ENCODE data around the gene IPO4. TPM values are rescaled to one million over a fixed set of nuclear protein-coding genes. Genes with fewer than 3 reads are reported as not detected.
"Not testable (repeated sequence)": the region's sequence is repeated elsewhere in the genome, so short reads cannot be mapped to it uniquely, and the experiment has no call there.

Gene IPO4
- total RNA-seq = 10.5 TPM
- long read RNA-seq, transcript IPO4-201 (30 exons, 3,646 nt) = major isoform, 12 of 16 reads
- long read RNA-seq, partial matches to known transcripts = 0 of 16 reads
- long read RNA-seq, other reads (novel, unspliced or antisense) = 4 of 16 reads

- peak; percentile 96 for ATAC-seq
- intact Hi-C loops (cut with DNase I) = loop anchor here (2.0 to 5.0 kb wide), 3 partner anchors 41 to 109 kb away; partner anchors contain the start of genes DHRS1, NOP9, PSME2 and RNF31
- DNase-seq (ENCODE audit: missing footprints) = peak; percentile 95
Observed at GRCh38 chr14:24188251-24189058, at the start of gene IPO4. Gene IPO4 (minus strand): TSS chr14:24188816. CDS start chr14:24188787, 29 bp downstream.

GRCh38 chr14:24238123-24238522 lies 49.5 kb upstream of the IPO4 start:
- no peak for ATAC-seq
- no peak for DNase-seq (ENCODE audit: missing footprints)
- intact Hi-C loops (cut with DNase I) = loop anchor here (2.0 kb wide), 1 partner anchor 49 kb away; the partner anchor contains the start of gene IPO4

GRCh38 chr14:24237463-24237955 lies 48.9 kb upstream of the IPO4 start:
- ATAC-seq (no peak), DNase-seq (ENCODE audit: missing footprints) (no peak)
- intact Hi-C loops (cut with DNase I) = no loop called here

GRCh38 chr14:24236689-24237462 lies 48.3 kb upstream of the IPO4 start:
- DNase-seq (ENCODE audit: missing footprints) = no peak
- ATAC-seq = no peak
- intact Hi-C loops (cut with DNase I) = no loop called here

GRCh38 chr14:24235804-24236688 lies 47.4 kb upstream of the IPO4 start:
- ATAC-seq (no peak), DNase-seq (ENCODE audit: missing footprints) (no peak)
- intact Hi-C loops (cut with DNase I) = no loop called here

GRCh38 chr14:24234095-24235005 lies 45.7 kb upstream of the IPO4 start:
- DNase-seq (ENCODE audit: missing footprints) (no peak), ATAC-seq (no peak)
- intact Hi-C loops (cut with DNase I) = no loop called here

- DNase-seq (ENCODE audit: missing footprints) = no peak
- intact Hi-C loops (cut with DNase I) = loop anchor here (2.0 kb wide), 1 partner anchor 17 kb away; the partner anchor contains the start of gene MDP1
- no peak for ATAC-seq
Observed at GRCh38 chr14:24233538-24233866, 44.9 kb upstream of the IPO4 start.

GRCh38 chr14:24232645-24233537 lies 44.3 kb upstream of the IPO4 start, which contains the start of gene GMPR2:
Gene GMPR2 (plus strand): TSS chr14:24232929. CDS start chr14:24233254, 325 bp downstream.
- peak; percentile 73 for ATAC-seq
- no peak for DNase-seq (ENCODE audit: missing footprints)
- intact Hi-C loops (cut with DNase I) = loop anchor here (2.0 kb wide), 1 partner anchor 16 kb away; the partner anchor contains the start of gene MDP1

GRCh38 chr14:24232121-24232644 lies 43.6 kb upstream of the IPO4 start, which contains the start of gene NEDD8:
Gene NEDD8 (minus strand): TSS chr14:24232367. CDS start chr14:24232267, 100 bp downstream.
- DNase-seq (ENCODE audit: missing footprints) (peak; percentile 96), ATAC-seq (peak; percentile 91)
- intact Hi-C loops (cut with DNase I) = loop anchor here (2.0 kb wide), 1 partner anchor 15 kb away; the partner anchor contains the start of gene MDP1

GRCh38 chr14:24231263-24232120 lies 42.9 kb upstream of the IPO4 start:
- intact Hi-C loops (cut with DNase I) = loop anchor here (2.0 kb wide), 1 partner anchor 15 kb away; the partner anchor contains the start of gene MDP1
- ATAC-seq = no peak

GRCh38 chr14:24228902-24229301 lies 40.3 kb upstream of the IPO4 start:
- no peak for ATAC-seq
- intact Hi-C loops (cut with DNase I) = no loop called here
- no peak for DNase-seq (ENCODE audit: missing footprints)

More at GRCh38 chr14:24231263-24232120, 42.9 kb upstream of the IPO4 start:
- no peak for DNase-seq (ENCODE audit: missing footprints)

- DNase-seq (ENCODE audit: missing footprints) (no peak), ATAC-seq (no peak)
- intact Hi-C loops (cut with DNase I) = no loop called here
Observed at GRCh38 chr14:24226473-24226872, 37.9 kb upstream of the IPO4 start.

- no peak for ATAC-seq
- no peak for DNase-seq (ENCODE audit: missing footprints)
- intact Hi-C loops (cut with DNase I) = no loop called here
Observed at GRCh38 chr14:24224618-24225071, 36.0 kb upstream of the IPO4 start.

- DNase-seq (ENCODE audit: missing footprints); intact Hi-C loops (cut with DNase I); ATAC-seq: not testable (repeated sequence)
Observed at GRCh38 chr14:24222987-24223386, 34.4 kb upstream of the IPO4 start.

- DNase-seq (ENCODE audit: missing footprints) (no peak), ATAC-seq (no peak)
- intact Hi-C loops (cut with DNase I) = no loop called here
Observed at GRCh38 chr14:24219521-24219920, 30.9 kb upstream of the IPO4 start.
